Esophagus mucosa (tissue), 1 donor: ENCODE data around the gene ELL2. TPM values are rescaled to one million over a fixed set of nuclear protein-coding genes. Genes with fewer than 3 reads are reported as not detected.
"Not testable (repeated sequence)": the region's sequence is repeated elsewhere in the genome, so short reads cannot be mapped to it uniquely, and the experiment has no call there.

Experiments used
- ATAC-seq: fragments of 200-7000 bp; cut with Tn5 transposase; one replicate; pipeline ENCODE4 v1.9.1; 2020
- total RNA-seq: library from RNA; stranded (reverse); gene quantifications from one replicate; pipeline ENCODE4 v1.2.4, GENCODE V29; 2023
- donor health status: DM: yes; HTN: yes; CAD: no.

ELL2 gene
- total RNA-seq, 1 donor from 2014 or later = 181 TPM

GRCh38 chr5:95858023-95858461 is 103.6 kb downstream of the ELL2 start:
- ATAC-seq = peak; percentile 79

DNA sequence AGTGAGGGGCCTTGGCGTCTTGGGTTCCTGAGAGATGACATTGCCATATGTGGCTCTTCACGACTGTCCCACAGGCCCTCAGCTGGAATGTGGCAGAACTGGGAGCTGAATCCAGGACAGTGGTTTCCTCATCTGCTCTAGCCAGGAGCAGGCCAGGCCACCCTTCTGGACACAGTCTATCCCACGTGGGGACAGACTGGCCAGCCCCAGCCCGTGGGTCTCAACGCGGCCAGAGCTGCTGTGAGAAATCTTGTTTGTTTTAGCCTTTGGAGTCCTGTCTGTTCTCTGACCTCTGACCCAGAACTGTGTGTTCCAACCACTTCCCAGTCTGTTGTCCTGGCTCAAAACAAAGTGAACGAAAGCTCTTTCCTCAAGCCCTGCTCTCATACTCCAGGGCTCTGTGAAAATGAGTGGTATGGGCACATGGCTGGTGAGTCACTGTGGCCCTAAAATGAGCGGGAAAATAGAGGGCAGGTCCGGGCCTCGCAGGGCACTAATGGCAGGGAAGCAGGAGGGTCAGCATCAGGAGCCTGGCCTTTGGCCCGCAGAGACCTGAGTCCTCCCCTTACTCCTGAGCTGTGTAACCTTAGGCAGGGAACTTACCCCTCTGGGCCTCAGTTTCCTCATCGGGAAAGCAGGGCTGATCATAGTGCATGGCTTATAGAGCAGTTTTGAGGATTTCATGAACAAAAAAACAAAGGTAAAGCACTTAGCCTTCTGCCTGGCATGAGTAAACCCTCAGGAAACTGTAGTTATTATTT is 104.3 kb downstream of the ELL2 start:
- ATAC-seq = peak; percentile 14

DNA sequence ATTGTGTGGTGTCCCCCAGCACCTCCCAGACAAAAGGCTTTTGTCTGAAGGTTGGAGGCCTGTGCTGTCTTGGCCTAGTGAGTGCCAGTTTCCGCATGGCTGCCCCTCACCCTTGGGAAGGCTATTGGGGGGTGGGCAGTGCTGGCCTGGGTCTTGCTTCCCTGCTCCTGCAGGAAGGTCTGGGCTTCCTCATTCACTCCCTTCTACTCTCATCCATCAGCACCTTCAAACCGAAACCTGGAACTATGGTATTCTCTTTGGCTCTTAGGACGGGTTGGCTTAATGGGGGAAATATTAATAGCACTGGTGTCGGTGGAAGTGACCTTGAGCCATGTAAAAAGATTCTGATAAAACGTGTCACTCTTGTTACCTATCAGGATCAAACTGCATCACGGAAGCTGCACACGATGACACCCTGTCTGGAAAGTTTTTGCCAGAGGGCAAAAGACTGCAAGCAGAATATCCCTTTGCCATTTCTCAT is 105.1 kb downstream of the ELL2 start:
- no peak for ATAC-seq

DNA sequence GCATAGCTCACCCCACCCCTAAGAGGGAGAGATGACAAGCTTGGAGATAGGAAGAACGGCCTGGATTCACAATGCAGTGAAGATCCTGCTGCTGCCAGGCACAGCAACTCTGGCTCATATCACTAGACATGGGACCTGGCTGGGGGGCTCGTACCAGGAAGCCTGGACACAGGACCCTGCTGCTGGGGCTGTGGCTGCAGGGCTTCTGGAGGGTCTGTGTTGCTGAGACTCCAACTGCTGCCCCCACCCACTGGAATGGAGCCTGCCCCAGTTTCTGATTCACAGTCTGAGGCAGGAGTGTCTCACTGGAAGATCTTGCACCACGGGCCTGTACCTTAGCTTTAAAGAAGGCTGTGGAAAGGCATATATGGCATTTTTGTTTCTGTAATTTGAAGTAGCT is 108.2 kb downstream of the ELL2 start:
- ATAC-seq = no peak

DNA sequence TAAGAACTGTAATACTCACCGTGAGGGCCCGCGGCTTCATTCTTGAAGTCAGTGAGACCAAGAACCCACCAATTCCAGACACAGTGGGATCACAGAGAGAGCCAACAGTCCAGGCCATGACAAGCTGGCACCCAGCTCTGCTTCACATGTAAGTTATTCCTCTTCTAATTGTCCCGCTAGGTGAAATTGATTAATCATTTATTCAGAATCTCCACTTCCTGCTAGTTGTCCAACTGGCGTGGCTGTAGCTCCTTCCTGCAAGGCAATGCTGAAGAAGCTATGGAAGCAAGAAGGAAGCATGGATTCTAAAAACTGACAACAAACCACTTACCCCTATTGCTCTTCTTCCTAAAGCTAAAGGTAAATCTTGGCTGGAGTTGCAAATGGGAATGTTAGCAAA is 109.1 kb downstream of the ELL2 start:
- ATAC-seq = no peak

- not testable (repeated sequence) for ATAC-seq
These were observed 110.5 kb downstream of the ELL2 start for GRCh38 chr5:95851141-95851540.

DNA sequence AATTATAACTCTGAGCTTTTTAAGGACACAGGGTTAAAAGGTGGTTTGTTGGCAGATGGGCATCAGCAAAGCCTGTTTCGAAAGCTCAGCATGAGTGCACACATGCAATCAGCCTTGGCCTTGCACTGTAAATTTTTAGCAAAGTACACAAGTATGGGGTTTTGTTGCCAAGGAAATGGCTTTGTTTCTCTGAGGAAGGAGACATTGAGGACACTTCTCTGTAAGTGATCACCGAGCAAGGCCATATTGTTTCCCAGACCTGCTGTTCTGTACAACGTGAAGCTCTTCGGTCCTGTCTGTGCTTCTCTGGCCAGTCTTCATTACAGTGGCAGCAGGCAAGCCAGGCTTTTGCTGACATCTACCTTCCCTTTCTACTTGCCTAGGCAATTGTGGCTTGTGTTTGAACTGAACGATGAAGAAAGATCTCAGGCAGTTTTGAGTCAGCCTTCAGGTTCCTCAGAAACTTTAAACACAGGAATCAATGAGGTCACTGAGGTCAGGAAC is 111.2 kb downstream of the ELL2 start:
- ATAC-seq = no peak

- no peak for ATAC-seq
These were observed 113.0 kb downstream of the ELL2 start for GRCh38 chr5:95848701-95849100.

DNA sequence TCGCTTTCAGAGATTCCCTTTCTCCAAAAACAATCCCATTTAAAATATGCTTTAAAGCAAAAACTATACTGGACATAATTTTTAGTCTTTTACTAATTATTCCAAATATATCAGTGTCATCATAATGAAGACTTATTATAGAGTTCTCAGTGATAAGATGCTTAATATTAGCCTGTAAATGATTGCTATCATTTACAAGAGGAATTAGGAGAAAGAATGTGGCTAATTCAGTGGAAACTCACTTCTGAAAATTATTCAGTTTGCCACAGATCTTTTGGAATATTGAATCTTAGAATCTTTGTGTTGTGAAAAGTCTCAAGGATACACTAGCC is 114.4 kb downstream of the ELL2 start:
- no peak for ATAC-seq

DNA sequence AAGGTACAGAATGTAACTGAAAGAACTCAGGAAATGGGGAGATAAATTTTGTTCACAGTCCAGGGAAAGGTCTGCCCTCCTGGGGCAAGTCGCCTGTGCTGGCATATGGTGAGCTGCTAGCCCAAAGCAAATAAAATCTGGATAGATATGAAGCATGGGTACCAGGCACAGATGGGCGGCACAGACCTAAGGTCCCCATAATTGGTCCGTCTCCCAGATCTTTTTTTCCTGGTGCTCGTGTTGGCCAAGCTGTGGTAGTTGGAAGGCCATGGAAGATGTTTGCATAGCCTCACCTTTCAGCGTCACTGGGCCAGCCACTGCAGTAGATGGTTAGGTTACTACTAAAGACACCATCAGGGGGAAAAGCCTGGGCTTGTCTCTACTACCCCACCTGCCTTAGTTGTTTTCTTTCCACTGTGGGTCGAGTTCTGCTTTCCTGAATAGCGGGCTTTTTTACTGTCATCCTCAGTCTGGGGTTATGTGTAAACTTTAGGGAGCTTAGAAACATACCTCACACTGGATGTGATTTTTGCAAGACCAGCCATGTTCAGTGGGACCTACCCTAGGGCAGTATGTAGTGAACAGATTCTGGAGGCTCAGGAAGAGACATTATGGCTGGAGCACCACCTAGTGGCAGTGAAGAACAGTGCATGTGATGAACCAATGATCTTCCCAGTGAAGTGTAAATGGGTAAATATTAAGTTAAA is 114.9 kb downstream of the ELL2 start:
- ATAC-seq = peak; percentile 93

DNA sequence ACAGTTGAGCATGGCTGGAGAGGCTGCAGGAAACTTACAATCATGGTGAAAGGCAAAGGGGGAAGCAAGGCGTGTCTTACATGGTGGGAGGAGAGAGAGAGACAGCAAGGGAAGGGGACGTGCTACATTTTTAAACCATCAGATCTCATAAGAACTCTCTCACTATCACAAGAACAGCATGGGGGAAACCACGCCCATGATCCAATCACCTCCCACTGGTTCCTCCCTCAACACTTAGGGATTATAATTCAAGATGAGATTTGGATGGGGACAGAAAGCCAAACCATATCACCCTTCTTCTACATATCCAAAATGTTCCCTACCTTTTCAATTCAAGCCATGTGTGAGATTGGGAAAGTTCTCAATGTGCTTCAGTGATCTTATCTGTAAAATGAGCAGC is 116.3 kb downstream of the ELL2 start:
- ATAC-seq = no peak

GRCh38 chr5:95843733-95844223 is 117.9 kb downstream of the ELL2 start:
- ATAC-seq = no peak

DNA sequence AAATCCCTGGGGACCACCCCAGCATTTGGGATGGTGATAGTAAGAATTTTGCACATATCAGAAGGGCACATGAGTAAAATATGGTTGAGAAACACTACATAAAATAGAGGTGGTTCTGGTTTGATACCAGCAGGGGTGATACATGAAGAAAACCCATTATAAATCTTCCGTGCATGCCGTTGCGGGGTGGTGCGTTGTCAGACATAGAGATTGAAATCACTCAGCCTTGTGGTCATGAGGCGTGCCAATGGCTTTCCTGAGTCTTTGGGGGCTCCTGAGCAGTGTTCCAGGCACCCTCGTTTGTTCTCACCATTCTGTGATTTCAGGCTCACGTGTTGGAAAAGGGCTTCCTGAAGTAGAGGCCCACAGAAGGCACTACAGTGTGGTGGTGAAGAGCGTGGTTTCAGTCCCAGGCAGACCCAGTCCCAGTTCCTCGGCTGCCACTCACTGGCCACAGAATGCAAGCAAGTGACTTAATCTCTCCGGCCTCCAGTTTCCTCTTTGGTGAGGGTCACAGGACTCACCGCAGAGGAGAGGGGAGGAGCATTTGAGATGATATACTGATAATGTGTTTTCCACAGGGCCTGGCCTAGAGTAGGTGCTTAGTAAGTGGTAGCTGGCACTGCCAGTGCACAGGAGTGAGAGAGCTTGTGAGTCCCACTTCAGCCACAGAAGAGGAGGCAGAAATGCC is 118.7 kb downstream of the ELL2 start:
- ATAC-seq = peak; percentile 15

DNA sequence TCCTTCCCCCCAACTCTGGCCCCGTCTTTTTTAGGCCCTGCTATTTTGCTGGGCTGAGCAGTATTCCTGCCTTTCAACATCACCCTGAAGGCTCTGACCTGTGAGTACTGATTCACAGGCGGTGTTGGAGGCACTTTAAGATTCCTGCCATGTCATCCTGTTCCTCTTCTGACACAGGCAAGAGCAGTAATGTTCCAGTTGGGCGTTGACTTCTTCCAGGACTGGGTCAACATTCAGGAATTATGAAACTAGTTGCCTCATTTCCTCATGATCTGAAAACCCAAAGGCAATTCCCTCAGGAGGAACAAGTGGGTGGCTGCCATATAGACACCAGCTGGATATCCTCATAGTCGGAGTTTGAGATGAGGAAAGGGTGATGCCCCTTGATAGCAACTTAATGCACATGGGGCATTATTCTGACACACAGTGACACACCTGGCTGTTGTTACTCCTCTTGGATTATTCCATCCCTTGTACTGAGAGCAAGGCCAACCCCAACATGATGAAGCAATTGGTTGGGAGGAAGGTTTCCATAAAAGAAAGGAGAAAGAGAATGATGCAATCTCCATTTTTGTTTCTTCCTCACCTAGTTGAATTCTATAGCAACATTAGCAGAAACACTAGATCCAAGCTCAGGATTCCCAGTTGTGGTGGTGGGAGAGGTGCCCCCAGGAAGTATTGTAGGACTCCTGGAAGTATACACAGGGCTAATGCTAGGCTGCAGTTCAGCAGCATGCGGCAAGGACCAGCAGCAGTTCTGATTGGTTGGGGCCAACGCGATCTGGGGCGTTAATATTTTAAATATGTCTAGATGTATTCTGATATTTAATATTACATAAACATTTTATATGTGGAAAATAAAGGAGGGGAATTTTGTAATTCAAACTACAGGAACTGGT is 119.5 kb downstream of the ELL2 start:
- ATAC-seq = peak; percentile 64

DNA sequence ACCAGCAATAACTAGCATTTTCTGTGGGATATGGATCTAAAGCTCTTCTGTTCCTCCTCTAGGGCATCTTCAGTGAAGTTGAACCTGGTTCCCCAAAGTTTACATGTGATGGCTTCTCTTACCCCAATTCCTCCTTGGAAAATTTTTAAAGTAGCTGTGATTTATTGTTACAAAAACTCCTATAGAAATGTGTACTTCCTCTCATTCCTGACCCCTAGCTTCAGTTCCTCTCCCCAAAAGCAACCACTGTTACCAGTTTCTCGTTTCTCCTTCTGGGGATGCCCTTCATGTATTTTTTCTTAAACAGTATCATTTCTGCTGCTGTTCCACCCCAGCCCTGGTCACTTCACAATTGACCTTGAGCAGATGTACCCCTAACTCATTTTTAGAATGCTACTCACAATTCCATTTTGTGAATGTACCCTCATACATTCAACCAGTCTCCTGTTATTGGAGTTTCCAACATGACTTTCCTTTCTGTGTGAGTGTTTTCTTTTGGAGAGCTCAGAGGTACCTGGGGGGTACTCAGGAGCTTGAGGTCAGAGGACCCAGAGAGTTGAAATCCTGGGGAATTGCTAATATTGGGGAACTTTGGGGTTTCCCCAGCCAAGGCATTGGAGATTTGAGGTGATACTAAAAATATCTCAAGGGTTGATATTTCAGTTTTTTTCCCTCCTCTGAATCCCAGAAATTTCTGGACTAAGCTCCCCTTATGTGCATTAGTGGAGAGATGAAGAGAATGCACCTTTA is 120.5 kb downstream of the ELL2 start:
- ATAC-seq = no peak

- peak; percentile 41 for ATAC-seq
These were observed 122.0 kb downstream of the ELL2 start for GRCh38 chr5:95839658-95840057.

- ATAC-seq = no peak
These were observed 123.1 kb downstream of the ELL2 start for GRCh38 chr5:95838556-95838955.

- ATAC-seq = no peak
These were observed 123.6 kb downstream of the ELL2 start for GRCh38 chr5:95838001-95838520.

DNA sequence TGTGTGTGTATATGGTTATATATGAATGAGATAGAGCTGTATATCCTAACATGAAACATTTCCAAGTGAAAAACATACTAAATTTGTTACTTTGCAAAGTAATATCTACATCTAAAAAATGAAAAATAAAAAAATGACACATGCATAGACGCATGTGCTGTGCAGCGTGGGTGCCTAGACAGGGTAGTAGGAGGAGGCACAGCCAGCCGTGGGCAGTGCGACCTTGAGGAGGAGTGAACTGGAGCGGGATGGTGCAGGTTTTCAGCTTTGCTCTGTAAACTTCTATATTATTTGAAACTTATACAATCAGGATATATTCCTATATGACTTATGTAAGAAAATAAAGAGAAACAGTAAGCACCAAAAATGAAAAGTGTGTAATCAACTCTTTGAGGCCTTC is 124.2 kb downstream of the ELL2 start:
- no peak for ATAC-seq

DNA sequence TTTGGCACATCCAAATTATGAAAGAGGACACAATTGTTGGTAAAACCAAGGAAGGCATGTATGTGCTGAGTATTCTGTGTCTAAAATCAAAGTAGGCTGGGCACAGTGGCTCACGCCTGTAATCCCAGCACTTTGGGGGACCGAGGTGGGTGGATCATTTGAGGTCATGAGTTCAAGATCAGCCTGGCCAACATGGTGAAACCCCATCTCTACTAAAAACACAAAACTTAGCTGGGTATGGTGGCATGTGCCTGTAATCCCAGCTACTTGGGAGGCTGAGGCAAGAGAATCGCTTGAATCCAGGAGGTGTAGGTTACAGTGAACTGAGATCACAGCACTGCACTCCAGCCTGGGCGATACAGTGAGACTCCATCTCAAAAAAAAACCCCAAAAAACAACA is 124.7 kb downstream of the ELL2 start:
- ATAC-seq = not testable (repeated sequence)

DNA sequence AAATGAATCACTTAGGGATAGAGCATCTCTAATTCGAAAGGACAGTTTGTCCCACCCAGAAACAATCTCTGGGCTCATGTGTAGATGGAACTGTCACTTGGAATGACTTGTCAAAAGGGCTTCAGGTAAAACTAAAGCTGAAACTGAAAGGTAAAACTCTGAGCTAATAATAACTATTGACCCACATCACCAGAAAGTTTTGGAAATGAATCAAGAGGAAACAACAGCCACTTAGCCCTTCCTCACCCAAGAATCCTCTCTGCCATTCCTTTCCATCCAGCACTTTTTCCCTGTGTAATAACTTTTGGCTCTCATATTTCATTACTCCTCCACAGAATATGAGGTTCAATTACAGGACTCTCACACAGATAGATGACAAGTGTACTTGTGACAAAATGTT is 125.1 kb downstream of the ELL2 start:
- ATAC-seq = no peak
